ENCODE data around the gene MPL. TPM values are rescaled to one million over a fixed set of nuclear protein-coding genes. Genes with fewer than 3 reads are reported as not detected.

The MPL gene
- total RNA-seq, 6 donors from 2014 or later = 0.24 to 6.3 (median 0.74) TPM

GRCh38 chr1:43359696-43360095 is 22.1 kb downstream of the MPL start:
- Histone ChIP-seq H3K36me3 (peaks cover 12 to 48% (median 40%) of the 10 kb centered on the region in 4 donors), H3K4me3 (peak overlapping the region in 2 of 4 donors; percentile 57 to 73), H3K27ac (no peak overlapping the region), H3K4me1 (peaks cover 13 to 20% (median 18%) of the 10 kb centered on the region in 4 donors), H3K9me3 (no peaks in the 10 kb centered on the region), H3K27me3 (no peaks in the 10 kb centered on the region)
- WGBS, 2 donors = 34 to 50% methylated on average over 9 to 11 of the region's 11 CpGs
- DNase-seq = no peak
- TF ChIP-seq EP300 (IDR thresholded peaks at IDR 0.05) (no peak), POLR2A (IDR thresholded peaks at IDR 0.05) (no peak), CTCF (IDR thresholded peaks at IDR 0.05) (no peak), POLR2AphosphoS5 (IDR thresholded peaks at IDR 0.05) (no peak)
- ATAC-seq (ENCODE audit: low FRiP score in 2 of 2) = no peak

- TF ChIP-seq POLR2A (IDR thresholded peaks at IDR 0.05) (no peak), CTCF (IDR thresholded peaks at IDR 0.05) (no peak), POLR2AphosphoS5 (IDR thresholded peaks at IDR 0.05) (no peak), EP300 (IDR thresholded peaks at IDR 0.05) (no peak)
- WGBS, 2 donors = 62 to 78% methylated on average over 4 of the region's 4 CpGs
- ATAC-seq (ENCODE audit: low FRiP score in 2 of 2) = no peak
- Histone ChIP-seq H3K27ac (no peak overlapping the region), H3K27me3 (no peaks in the 10 kb centered on the region), H3K4me1 (peaks cover 15 to 24% (median 20%) of the 10 kb centered on the region in 4 donors), H3K9me3 (no peaks in the 10 kb centered on the region), H3K36me3 (peaks cover 15 to 57% (median 45%) of the 10 kb centered on the region in 4 donors), H3K4me3 (no peak overlapping the region)
- DNase-seq = no peak
Measured at GRCh38 chr1:43360616-43361015, 23.0 kb downstream of the MPL start.

GRCh38 chr1:43363283-43363934 is 25.8 kb downstream of the MPL start:
- DNase-seq (no peak), ATAC-seq (ENCODE audit: low FRiP score in 2 of 2) (no peak)
- 72 to 79% methylated on average over 5 to 9 of the region's 9 CpGs for WGBS, 2 donors
- Histone ChIP-seq H3K9me3 (no peaks in the 10 kb centered on the region), H3K36me3 (peaks cover 15 to 57% (median 45%) of the 10 kb centered on the region in 4 donors), H3K27ac (peak overlapping the region in 1 of 4 donors; percentile 10), H3K4me1 (peaks cover 24 to 36% (median 28%) of the 10 kb centered on the region in 4 donors), H3K27me3 (no peaks in the 10 kb centered on the region), H3K4me3 (no peak overlapping the region)
- TF ChIP-seq POLR2AphosphoS5 (IDR thresholded peaks at IDR 0.05) (no peak), CTCF (IDR thresholded peaks at IDR 0.05) (no peak), EP300 (IDR thresholded peaks at IDR 0.05) (no peak), POLR2A (IDR thresholded peaks at IDR 0.05) (no peak)

GRCh38 chr1:43363935-43364525 is 26.4 kb downstream of the MPL start:
- 85 to 87% methylated on average over 5 of the region's 5 CpGs for WGBS, 2 donors
- ATAC-seq (ENCODE audit: low FRiP score in 2 of 2) (no peak), DNase-seq (no peak)
- peaks cover 28 to 40% (median 32%) of the 10 kb centered on the region in 4 donors for H3K4me1 ChIP-seq
- no peak overlapping the region for H3K27ac ChIP-seq
- no peaks in the 10 kb centered on the region for H3K9me3 ChIP-seq
- H3K4me3 ChIP-seq = no peak overlapping the region
- TF ChIP-seq POLR2AphosphoS5 (IDR thresholded peaks at IDR 0.05) (no peak), POLR2A (IDR thresholded peaks at IDR 0.05) (no peak), EP300 (IDR thresholded peaks at IDR 0.05) (no peak), CTCF (IDR thresholded peaks at IDR 0.05) (no peak)
- no peaks in the 10 kb centered on the region for H3K27me3 ChIP-seq
- H3K36me3 ChIP-seq = peaks cover 15 to 57% (median 45%) of the 10 kb centered on the region in 4 donors

Measured in upper lobe of left lung (tissue), 6 donors.